HG03442 (cell line): ENCODE measurements around the gene VWF.
"Not testable (repeated sequence)": the region's sequence is repeated elsewhere in the genome, so short reads cannot be mapped to it uniquely, and the experiment has no call there.

Source experiments
- ATAC-seq: cut with Tn5 transposase; IDR thresholded peaks from one replicate; pipeline ENCODE4 v1.9.1; 2021; ENCODE audit warnings: mild to moderate bottlenecking, moderate library complexity; ENCODE audit not compliant: unreplicated experiment

VWF gene

GRCh38 chr12:6038160-6038559 is 86.3 kb downstream of the VWF start:
- peak; percentile 67 for ATAC-seq

DNA sequence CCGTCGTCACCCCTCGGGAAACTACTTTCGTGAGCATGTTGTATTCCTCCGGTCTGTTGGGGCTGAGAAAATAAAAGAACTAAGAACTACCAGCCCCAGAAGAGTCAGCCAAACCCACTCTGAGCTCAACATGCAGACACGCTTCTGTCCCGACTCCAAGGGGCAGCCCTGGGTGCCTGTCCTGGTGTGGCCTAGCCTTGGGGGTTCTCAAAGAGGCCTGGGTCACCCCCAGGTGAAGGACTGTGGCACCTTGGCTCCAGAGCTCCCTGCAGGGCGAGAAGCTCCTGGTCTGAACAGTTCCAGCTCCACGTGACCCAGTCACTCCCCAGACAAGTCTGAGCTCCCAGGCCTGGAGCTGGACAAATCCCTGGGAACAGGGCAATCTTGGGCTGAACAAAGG is 87.0 kb downstream of the VWF start:
- ATAC-seq, result no peak

- ATAC-seq, result no peak
These were observed 88.0 kb downstream of the VWF start for GRCh38 chr12:6036509-6036908.

DNA sequence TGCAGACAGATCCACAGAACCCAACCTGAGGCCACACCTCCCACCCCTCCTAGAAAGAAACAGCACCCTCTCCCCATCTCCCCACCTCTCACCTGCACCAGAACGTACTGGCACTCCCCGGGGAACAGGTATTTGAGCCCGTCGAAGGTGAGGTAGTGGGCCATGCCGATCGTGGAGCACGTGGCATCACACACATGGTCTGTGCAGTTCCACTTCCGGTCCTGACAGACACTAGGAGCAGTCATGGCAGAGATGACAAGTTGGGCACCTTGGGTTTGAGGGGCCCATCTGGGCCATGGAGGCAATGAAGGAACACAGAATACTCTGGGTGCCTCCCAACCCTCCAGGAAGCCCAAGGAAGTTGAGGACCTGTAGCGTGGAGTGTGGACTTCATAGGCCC is 89.9 kb downstream of the VWF start:
- ATAC-seq, result no peak

DNA sequence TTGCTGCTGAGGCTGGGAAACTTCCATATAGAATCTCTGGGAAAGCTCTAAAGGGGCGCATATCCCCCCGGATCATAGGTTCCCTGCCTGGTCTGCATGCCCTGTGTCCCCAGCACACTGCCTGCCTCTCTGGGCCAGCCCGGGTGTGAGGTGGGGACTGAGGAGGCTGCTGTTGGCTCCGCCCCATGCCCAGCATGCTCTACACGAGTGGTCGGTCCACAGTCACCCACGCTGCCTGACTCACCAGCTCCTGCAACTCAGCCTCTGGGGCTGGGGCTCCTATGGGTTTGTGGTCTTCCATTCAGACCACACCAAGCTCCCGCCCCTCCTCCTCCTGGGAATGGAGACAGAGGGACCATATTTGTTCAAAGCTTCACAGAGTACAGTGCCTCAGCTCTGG is 90.9 kb downstream of the VWF start:
- no peak for ATAC-seq

DNA sequence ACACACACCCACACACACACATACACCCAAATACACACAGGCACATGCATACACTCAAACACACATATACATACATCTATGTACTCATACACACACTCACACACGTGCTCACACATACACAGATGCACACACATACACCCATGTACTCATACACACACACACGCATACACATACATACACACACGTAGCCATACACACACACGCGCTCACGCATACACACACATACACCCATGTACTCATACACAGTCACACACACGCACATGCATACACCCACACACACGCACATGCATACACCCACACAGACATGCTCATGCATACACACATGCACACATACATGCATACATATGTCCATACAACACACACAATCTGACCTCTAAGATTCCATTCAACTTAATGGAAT is 91.7 kb downstream of the VWF start:
- ATAC-seq, result no peak

GRCh38 chr12:6031001-6031400 is 93.5 kb downstream of the VWF start:
- ATAC-seq, result no peak

- no peak for ATAC-seq
These were observed 94.4 kb downstream of the VWF start for GRCh38 chr12:6030081-6030480.

DNA sequence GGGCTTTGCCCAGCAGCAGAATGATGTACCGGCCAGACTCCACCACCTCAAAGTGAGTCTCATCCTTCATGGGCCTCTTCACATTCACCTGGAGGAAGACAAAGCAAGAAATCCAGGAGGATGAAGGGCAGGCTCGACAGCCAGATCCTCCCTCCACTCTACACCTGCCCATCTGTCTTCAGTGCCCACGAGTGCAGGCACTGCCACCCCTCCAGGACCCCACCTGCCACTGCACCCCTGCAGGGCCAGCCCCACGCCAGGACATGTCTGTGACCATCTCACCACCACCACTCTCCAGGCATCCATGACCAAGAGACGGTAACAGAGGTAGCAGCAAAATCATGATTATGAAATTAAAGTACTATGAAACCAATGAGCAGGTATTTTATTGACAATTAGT is 95.1 kb downstream of the VWF start:
- ATAC-seq, result no peak

DNA sequence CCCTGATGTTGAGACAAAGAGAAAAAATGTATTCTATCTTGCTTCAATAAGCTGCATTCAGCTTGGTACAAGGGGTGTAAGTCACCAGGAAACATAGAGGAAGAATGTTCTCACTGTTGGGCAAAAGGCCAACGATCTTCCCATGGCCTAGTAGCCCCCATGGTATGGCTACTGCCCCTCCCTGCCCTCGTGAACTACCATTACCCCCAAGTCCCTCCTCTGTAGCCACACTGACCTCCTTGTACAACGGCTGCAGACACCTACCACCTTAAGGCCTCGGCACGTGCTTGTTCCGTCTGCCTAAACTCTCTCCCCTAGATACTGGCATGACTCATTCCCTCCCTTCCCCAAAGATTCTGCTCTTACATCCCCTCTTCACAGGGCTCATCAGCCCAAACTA is 97.5 kb downstream of the VWF start:
- no peak for ATAC-seq

GRCh38 chr12:6025703-6026298 is 98.7 kb downstream of the VWF start:
- ATAC-seq, result not testable (repeated sequence)

GRCh38 chr12:6024066-6024465 is 100.4 kb downstream of the VWF start:
- ATAC-seq, result not testable (repeated sequence)

DNA sequence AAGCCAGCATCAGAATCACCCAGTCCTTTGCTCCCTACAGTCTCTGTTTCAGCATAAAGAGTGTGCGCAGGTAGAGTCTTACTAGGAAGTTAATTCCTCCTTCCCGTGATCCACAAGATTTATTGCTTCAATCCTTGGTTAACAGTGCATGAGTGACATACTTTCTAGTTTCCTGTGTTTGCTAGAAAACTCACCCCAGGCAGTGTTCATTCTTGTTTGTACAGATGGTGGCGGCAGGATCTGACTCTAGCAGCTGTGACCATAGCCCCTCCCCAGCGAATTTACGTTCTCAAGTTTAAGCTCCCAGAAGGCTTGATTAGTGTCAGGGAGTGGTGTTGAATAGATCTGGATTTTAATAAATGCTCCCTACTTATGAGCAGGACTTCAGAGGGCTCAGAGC is 103.5 kb downstream of the VWF start:
- no peak for ATAC-seq

DNA sequence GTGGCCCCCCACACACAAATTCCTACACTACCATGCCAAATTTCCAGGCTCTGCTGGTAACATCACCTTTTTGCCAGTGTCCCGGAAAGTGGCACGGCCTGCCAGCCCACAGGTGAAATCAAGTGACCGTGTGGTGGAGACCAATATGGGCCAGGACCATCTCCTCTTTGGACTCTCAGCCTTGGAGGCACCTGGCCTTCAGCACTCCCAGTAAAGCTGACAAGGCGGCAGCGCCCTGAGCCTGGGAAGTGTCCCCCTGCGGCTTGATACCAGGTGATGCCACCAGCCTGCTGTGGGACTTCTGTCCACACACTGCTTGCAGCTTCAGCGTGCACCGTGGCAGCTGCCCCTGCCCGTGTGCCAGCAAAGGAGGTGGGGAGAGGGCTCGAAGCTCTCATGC is 104.0 kb downstream of the VWF start:
- ATAC-seq, result not testable (repeated sequence)

- not testable (repeated sequence) for ATAC-seq
These were observed 105.2 kb downstream of the VWF start for GRCh38 chr12:6019256-6019655.

DNA sequence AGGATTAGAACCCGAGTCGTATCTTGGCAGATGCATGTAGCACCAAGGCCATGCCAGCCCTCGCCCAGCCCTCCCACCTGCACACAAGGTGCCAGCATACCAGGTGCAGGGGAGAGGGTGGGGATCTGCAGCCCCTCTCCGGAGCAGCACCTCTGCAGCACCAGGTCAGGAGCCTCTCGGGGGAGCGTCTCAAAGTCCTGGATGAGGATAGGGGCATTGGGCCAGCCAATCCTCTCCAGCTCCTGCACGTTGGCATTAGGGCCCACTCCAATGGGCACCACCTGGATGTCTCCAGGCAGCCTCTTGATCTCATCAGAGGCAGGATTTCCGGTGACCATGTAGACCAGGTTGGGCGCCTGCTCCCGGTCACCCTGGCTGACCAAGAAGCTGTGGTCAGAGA is 106.2 kb downstream of the VWF start:
- ATAC-seq, result no peak

DNA sequence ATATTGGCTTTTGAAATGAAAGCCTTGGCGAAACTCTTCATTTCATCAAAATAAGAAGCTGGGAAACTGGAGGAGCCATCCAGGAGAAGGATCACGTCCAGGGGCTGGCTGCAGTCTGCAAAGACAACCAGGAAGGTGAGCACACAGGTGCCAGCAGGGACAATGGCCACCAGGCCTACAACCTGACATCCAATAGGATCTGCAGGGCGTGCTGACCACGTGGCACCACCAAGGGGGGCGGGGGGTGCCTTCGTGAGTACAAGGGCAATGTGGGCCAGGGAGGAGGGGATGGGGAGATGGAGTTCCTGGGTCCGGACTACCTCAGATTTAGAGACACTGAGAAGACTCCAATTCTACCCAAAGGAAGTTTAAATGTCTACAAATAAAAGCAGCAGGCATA is 107.7 kb downstream of the VWF start:
- ATAC-seq, result no peak

DNA sequence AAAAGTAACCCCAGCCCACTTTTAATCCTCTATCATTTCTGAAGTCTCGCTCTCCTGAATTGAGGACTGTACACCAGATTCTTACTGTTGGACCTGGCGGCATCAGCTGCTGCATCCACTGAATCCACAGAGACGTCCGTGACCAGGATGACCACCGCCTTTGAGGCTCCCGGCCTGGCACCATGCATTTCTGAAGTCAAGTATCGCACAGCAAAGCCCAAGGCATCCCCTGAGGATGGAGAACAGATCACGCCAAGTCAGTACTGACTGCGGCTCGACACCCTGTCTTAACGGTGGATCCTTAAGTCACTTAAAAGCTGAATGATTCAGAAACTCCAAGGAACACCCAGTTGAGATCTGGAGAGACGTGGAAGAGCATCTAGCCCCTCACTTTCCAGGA is 108.5 kb downstream of the VWF start:
- not testable (repeated sequence) for ATAC-seq

- not testable (repeated sequence) for ATAC-seq
These were observed 109.2 kb downstream of the VWF start for GRCh38 chr12:6015271-6015670.

DNA sequence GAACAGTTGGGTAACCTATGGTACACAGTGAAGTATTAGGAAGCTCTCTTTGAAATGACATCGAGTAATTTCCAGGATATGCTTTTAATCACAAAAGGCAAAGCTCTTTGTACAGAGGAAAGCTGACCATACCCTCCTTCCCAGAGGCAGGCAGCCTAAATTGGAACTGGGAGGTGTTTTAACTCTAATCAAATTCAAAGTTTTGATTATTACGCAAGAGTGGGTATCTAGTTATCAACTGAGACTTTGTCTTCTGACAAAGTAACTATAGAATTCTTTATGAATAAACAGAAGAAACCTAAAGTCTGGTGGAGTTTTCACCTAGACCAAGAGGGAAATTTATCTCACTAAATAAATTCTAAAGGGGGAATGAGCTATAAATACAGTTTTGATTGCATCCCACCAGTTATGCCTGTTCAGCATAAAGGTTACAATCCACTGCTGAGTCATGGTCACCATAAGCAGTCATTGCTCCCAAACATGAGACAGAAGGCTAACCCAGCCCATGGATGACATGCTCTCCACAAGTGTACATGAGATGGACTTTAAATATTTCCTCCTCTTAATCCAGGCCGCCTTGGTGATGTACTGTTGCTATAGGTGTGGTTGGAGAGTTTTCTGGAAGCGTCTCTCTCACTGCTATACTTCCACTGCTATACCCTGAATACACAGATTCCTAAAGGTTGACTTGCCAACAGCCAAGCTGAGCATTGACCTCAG is 113.7 kb downstream of the VWF start:
- ATAC-seq, result not testable (repeated sequence)

DNA sequence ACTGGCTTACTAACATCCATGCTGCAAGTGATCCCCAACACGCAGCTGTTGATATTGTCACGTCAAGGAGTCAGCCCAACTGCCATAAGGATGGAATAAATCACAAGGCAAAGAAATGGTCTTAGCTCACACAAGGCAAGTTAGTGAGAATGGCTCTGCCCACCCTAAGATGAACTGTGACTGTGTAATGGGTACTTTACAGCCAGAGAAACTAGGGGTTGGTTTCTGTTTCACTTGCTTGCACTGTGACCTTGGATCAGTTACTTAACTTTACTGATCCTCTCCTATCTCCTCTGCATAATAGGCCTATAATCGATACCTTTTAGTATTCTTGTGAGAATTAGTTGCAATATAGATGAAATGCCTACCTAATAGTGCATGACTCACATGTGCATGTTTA is 127.2 kb downstream of the VWF start:
- no peak for ATAC-seq

DNA sequence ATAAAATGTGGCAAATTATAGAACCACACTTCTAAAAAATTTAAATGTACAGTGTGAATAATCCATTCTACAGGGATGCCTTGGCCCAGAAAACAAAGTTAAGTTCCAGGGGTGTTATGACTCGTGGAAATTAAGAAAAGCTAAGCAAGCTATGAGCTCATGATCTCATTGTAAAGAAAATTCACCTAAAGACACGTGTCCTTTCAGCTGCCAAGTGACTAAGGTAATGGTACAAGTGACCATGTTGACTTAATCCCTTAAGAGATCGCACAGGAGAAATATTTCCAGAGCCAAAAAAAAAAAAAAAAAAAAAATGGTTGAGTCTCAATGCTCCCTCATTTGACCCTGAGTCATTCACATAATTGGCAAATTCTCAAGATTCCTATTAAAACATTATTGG is 128.0 kb downstream of the VWF start:
- ATAC-seq, result no peak

DNA sequence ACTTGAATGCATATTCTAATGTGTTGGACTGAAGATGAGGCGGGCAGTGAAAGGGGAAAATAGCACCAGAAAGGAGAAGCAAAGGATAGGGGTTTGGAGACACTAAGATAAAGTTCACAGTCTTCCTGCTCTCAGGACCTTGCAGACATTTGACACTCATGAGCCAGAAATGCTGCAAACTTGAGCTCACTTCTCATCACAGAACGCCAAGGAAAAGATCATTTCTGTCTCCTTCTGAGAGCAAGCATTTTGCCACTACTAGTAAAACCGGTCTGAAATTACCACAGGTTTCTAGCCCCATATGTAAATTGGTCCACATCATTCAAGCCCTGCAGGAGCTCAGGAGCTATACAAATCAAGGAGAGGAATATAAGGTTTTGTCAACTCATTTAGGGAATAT is 134.8 kb downstream of the VWF start:
- no peak for ATAC-seq
